ELR (cell line): ENCODE results near the gene MGARP.
A peak's percentile ranks its signal among the peaks of the same experiment; 100 is the strongest.
"Not testable (repeated sequence)": the region's sequence is repeated elsewhere in the genome, so short reads cannot be mapped to it uniquely, and the experiment has no call there.

ENCODE experiments used
- DNase-seq: peaks from one replicate; pipeline ENCODE4 v3.0.0-alpha.2; 2015; ENCODE audit warnings: low read depth

MGARP gene

GRCh38 chr4:139295206-139295941 lies 15.3 kb upstream of the MGARP start:
- peak; percentile 93 for DNase-seq

GRCh38 chr4:139286186-139286698 lies 6.2 kb upstream of the MGARP start:
- DNase-seq = no peak

- no peak for DNase-seq
Observed at GRCh38 chr4:139282721-139283075, 2.7 kb upstream of the MGARP start.

GRCh38 chr4:139282065-139282720 lies 2.2 kb upstream of the MGARP start:
- DNase-seq = peak; percentile 9

GRCh38 chr4:139278912-139279759 lies 889 bp downstream of the MGARP start:
- no peak for DNase-seq

- no peak for DNase-seq
Observed at GRCh38 chr4:139278485-139278884, 1.5 kb downstream of the MGARP start.

GRCh38 chr4:139275281-139275735 lies 4.7 kb downstream of the MGARP start:
- DNase-seq = no peak

GRCh38 chr4:139274790-139275189 lies 5.2 kb downstream of the MGARP start:
- no peak for DNase-seq

GRCh38 chr4:139273835-139274234 lies 6.2 kb downstream of the MGARP start:
- no peak for DNase-seq

- DNase-seq = peak; percentile 54
Observed at GRCh38 chr4:139267301-139267700, 12.7 kb downstream of the MGARP start.

GRCh38 chr4:139266583-139267257 lies 13.3 kb downstream of the MGARP start:
- peak; percentile 78 for DNase-seq

GRCh38 chr4:139266208-139266582 lies 13.8 kb downstream of the MGARP start:
- DNase-seq = no peak

GRCh38 chr4:139265654-139266053 lies 14.4 kb downstream of the MGARP start:
- no peak for DNase-seq

GRCh38 chr4:139256349-139256748 lies 23.7 kb downstream of the MGARP start:
- DNase-seq = no peak

GRCh38 chr4:139255581-139255980 lies 24.4 kb downstream of the MGARP start:
- not testable (repeated sequence) for DNase-seq

GRCh38 chr4:139253713-139254112 lies 26.3 kb downstream of the MGARP start:
- DNase-seq = no peak

GRCh38 chr4:139253046-139253445 lies 27.0 kb downstream of the MGARP start:
- DNase-seq = no peak

- no peak for DNase-seq
Observed at GRCh38 chr4:139247700-139248238, 32.3 kb downstream of the MGARP start.

- peak; percentile 56 for DNase-seq
Observed at GRCh38 chr4:139247241-139247640, 32.8 kb downstream of the MGARP start.

GRCh38 chr4:139246166-139246565 lies 33.9 kb downstream of the MGARP start:
- no peak for DNase-seq

GRCh38 chr4:139245590-139245989 lies 34.4 kb downstream of the MGARP start:
- DNase-seq = peak; percentile 46
